Spleen (tissue), 7 donors: Measurements from ENCODE around the gene LRRC4B.

ENCODE experiments used
- CTCF ChIP-seq, 11 experiments: fragments of 200-600 bp in 7 of 11; fragments of 450-650 bp in 4 of 11; sonication (generic) in 4 of 11; IDR thresholded peaks in 8 of 11; conservative IDR thresholded peaks in 3 of 11; 1 replicate in 7 of 11; 2 replicates in 4 of 11; pipeline versions ENCODE4 v1.4.0 to v1.8.0; 2016 to 2021; ENCODE audit warnings: antibody characterized with exemption in 11 of 11, inconsistent platforms in 4 of 11, mild to moderate bottlenecking in 1 of 11
- POLR2A ChIP-seq, 3 donors: fragments of 450-650 bp; IDR thresholded peaks; one replicate each; pipeline ENCODE4 v1.5.1; 2017; ENCODE audit warnings: antibody characterized with exemption in 3 of 3, mild to moderate bottlenecking in 1 of 3
- POLR2AphosphoS5 ChIP-seq, 3 donors: sonication (generic); formaldehyde crosslinking; IDR thresholded peaks; one replicate each; pipeline ENCODE4 v1.5.1; 2017; ENCODE audit warnings: antibody characterized with exemption in 3 of 3
- donor health status: DM: no; HTN: no; CAD: no; lungs with moderate emphysema.
- donor health status: DM: no; HTN: no; CAD: no.
- donor health status: DM: no; HTN: no; CAD: no.

- TF ChIP-seq POLR2A (IDR thresholded peaks at IDR 0.05) (no peak), CTCF (IDR thresholded peaks at IDR 0.05 in 8 of 11, conservative IDR thresholded peaks at IDR 0.05 in 3 of 11) (no peak), POLR2AphosphoS5 (IDR thresholded peaks at IDR 0.05) (no peak)
These were observed 8.6 kb downstream of the LRRC4B start for GRCh38 chr19:50559636-50560035.
